HFF-Myc (cell line): ENCODE measurements around the gene ROCK1.

Experiments
- DNase-seq: peaks from one replicate; pipeline ENCODE4 v3.0.0-alpha.2; 2011; ENCODE audit warnings: low read depth; ENCODE audit errors: extremely low read depth
- H3K4me3 ChIP-seq: replicated peaks from 2 replicates; pipeline ENCODE4 v1.5.1; 2011; ENCODE audit warnings: low read depth, mild to moderate bottlenecking, control low read depth, low read length
- CTCF ChIP-seq: IDR thresholded peaks from 2 replicates; pipeline ENCODE4 v1.5.1; 2012; ENCODE audit warnings: mild to moderate bottlenecking, low read depth, low read length, control low read depth; ENCODE audit errors: missing control alignments

ROCK1 gene

GRCh38 chr18:21054252-21054821 lies 57.3 kb downstream of the ROCK1 start:
- no peak for TF ChIP-seq CTCF
- H3K4me3 ChIP-seq, result no peak overlapping the region
- no peak for DNase-seq

- TF ChIP-seq CTCF, result no peak
- peak; percentile 1 for DNase-seq
- H3K4me3 ChIP-seq, result no peak overlapping the region
Observed at GRCh38 chr18:21053127-21053526, 58.5 kb downstream of the ROCK1 start.

DNA sequence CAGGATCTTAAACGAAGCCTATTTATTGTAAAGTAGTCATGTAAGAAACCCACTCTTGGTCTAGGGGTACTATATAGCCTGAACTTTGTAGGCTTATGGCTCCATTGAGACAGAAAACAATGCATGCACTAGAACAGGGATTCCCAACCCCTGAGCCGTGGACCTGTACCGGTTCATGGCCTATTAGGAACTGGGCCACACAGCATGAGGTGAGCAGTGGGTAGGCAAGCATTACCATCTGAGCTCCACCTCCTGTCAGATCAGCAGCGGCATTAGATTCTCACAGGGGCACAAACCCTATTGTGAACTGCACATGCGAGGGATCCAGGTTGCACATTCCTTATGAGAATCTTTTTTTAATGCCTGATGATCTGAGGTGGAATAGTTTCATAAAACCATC lies 59.2 kb downstream of the ROCK1 start:
- no peak for TF ChIP-seq CTCF
- no peak for DNase-seq
- H3K4me3 ChIP-seq, result no peak overlapping the region

GRCh38 chr18:21051620-21052019 lies 60.0 kb downstream of the ROCK1 start:
- H3K4me3 ChIP-seq, result no peak overlapping the region
- no peak for DNase-seq
- no peak for TF ChIP-seq CTCF

- no peak for TF ChIP-seq CTCF
- no peak for DNase-seq
- no peak overlapping the region for H3K4me3 ChIP-seq
Observed at GRCh38 chr18:21049306-21049705, 62.3 kb downstream of the ROCK1 start.

GRCh38 chr18:21047126-21047525 lies 64.5 kb downstream of the ROCK1 start:
- DNase-seq, result no peak

More at GRCh38 chr18:21047126-21047525, 64.5 kb downstream of the ROCK1 start:
- H3K4me3 ChIP-seq, result no peak overlapping the region
- TF ChIP-seq CTCF, result no peak
